ENCODE data around the gene DCLRE1C.

DNA sequence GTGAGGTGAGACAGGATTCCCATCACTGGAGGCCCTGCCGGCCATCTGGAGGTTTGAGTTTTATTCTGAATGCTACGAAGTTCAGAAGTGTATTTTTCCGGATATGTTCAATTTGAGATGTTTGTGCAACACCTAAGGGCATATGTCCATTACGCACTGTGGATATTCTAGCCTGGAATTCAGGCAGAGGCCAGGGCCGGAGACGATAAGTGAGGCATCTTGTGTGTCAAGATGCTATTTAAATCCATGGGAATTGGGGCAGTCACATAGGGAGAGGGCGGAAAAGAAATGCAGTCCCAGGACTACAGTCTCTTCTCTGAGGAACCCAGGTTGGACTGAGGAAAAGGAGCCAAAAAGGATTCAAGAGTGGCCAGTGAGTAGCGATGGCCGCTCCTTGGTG, 77.1 kb downstream of the DCLRE1C start:
- no peak for TF ChIP-seq HDGF (IDR thresholded peaks at IDR 0.05; ENCODE audit: borderline replicate concordance)
- TF ChIP-seq NFRKB (IDR thresholded peaks at IDR 0.05), result no peak

Data from HEK293T (cell line).